ENCODE results near the gene COBL. TPM values are rescaled to one million over a fixed set of nuclear protein-coding genes. Genes with fewer than 3 reads are reported as not detected.

Gene COBL
- total and polyA plus RNA-seq, 2 donors (not counting 3 experiments of a cell fraction or from before 2014, with no cell fraction given) = 0.11 TPM; not detected in 1

GRCh38 chr7:51261117-51261835 is 55.3 kb downstream of the COBL start:
- ChIA-PET POLR2A (no interaction called here), CTCF (no interaction called here)
- FAIRE-seq (no peak), DNase-seq (ENCODE audit: low read depth, low spot score) (no peak)
- Histone ChIP-seq H3K4me2 (ENCODE audit: insufficient read depth, low read length) (no peak overlapping the region), H3K36me3 (ENCODE audit: control insufficient read depth in 2 of 2, extremely low read depth in 1 of 2, insufficient read depth in 2 of 2, low read length in 2 of 2) (no peaks in the 10 kb centered on the region), H4K20me1 (replicated peaks; ENCODE audit: control insufficient read depth, extremely low read depth, insufficient read depth, low read length) (no peaks in the 10 kb centered on the region), H3K4me1 (ENCODE audit: control insufficient read depth, extremely low read depth, insufficient read depth, low read length) (no peaks in the 10 kb centered on the region), H3K9me1 (replicated peaks; ENCODE audit: control insufficient read depth, extremely low read depth, insufficient read depth, low read length) (no peaks in the 10 kb centered on the region), H3K27ac (ENCODE audit: insufficient read depth, low read depth, low read length) (no peak overlapping the region), H3K9ac (replicated peaks; ENCODE audit: extremely low read depth, insufficient read depth, low read length) (no peak overlapping the region), H3K4me3 (replicated peaks in 1 of 3; ENCODE audit: insufficient read depth in 1 of 3, low read depth in 1 of 3, low read length in 3 of 3) (no peak overlapping the region), H3K27me3 (ENCODE audit: control insufficient read depth in 2 of 2, insufficient read depth in 2 of 2, low read length in 2 of 2) (no peaks in the 10 kb centered on the region), H2AFZ (ENCODE audit: low read depth, low read length) (no peak overlapping the region), H3K79me2 (ENCODE audit: control insufficient read depth, insufficient read depth, low read length) (no peaks in the 10 kb centered on the region), H3K9me3 (replicated peaks; ENCODE audit: control insufficient read depth, insufficient read depth, low read length) (no peaks in the 10 kb centered on the region)
- intact Hi-C loops (cut with micrococcal nuclease) = no loop called here
- BruUV-seq (replicated peaks) = no TSS peak
- no peak for TF ChIP-seq POLR2A (IDR thresholded peaks at IDR 0.05; ENCODE audit: low read depth, low read length)
- no peak for TF ChIP-seq MYC (IDR thresholded peaks at IDR 0.05; ENCODE audit: low read depth, low read length)
- no peak for TF ChIP-seq FOS (IDR thresholded peaks at IDR 0.05; ENCODE audit: borderline replicate concordance, insufficient read depth, low read length)
- TF ChIP-seq CTCF (IDR thresholded peaks at IDR 0.05; ENCODE audit: extremely low read depth in 1 of 2, insufficient read depth in 1 of 2, low read depth in 1 of 2, low read length in 2 of 2) = no peak
- TF ChIP-seq GATA2 (IDR thresholded peaks at IDR 0.05; ENCODE audit: insufficient read depth, insufficient read length, low read depth, low read length) = no peak
- TF ChIP-seq, protein P1, sequence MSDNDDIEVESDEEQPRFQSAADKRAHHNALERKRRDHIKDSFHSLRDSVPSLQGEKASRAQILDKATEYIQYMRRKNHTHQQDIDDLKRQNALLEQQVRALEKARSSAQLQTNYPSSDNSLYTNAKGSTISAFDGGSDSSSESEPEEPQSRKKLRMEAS (IDR thresholded peaks at IDR 0.05; ENCODE audit: insufficient read depth, insufficient read length) = no peak
- no peak for TF ChIP-seq POLR2AphosphoS5 (IDR thresholded peaks at IDR 0.05; ENCODE audit: insufficient read depth, low read depth, low read length)
- no peak for TF ChIP-seq JUN (IDR thresholded peaks at IDR 0.05; ENCODE audit: borderline replicate concordance, insufficient read depth, insufficient read length, low read depth)
- dilution Hi-C loops (cut with MboI; ENCODE audit: extremely low pct_ligation_motif_present, low sequenced_read_pairs) = no loop called here
